ENCODE data around the gene CTU2.
A peak's percentile ranks its signal among the peaks of the same experiment; 100 is the strongest.

Gene CTU2

GRCh38 chr16:88732172-88732960 is 26.1 kb downstream of the CTU2 start:
- DNase-seq: no peak

- no peak for DNase-seq
Measured at GRCh38 chr16:88732961-88733294, 26.6 kb downstream of the CTU2 start.

GRCh38 chr16:88733630-88734360 is 27.5 kb downstream of the CTU2 start:
- DNase-seq: no peak

- no peak for DNase-seq
Measured at GRCh38 chr16:88734361-88734728, 28.0 kb downstream of the CTU2 start.

- DNase-seq: no peak
Measured at GRCh38 chr16:88735121-88735520, 28.8 kb downstream of the CTU2 start.

GRCh38 chr16:88735616-88736015 is 29.3 kb downstream of the CTU2 start:
- no peak for DNase-seq

GRCh38 chr16:88736088-88736487 is 29.8 kb downstream of the CTU2 start:
- no peak for DNase-seq

GRCh38 chr16:88736496-88736895 is 30.2 kb downstream of the CTU2 start:
- DNase-seq: no peak

- DNase-seq: peak; percentile 9
Measured at GRCh38 chr16:88737298-88738150, 31.2 kb downstream of the CTU2 start.

- no peak for DNase-seq
Measured at GRCh38 chr16:88738151-88739084, 32.1 kb downstream of the CTU2 start.

GRCh38 chr16:88739139-88739976 is 33.1 kb downstream of the CTU2 start:
- DNase-seq: no peak

- DNase-seq: no peak
Measured at GRCh38 chr16:88739977-88740726, 33.8 kb downstream of the CTU2 start.

- DNase-seq: no peak
Measured at GRCh38 chr16:88740727-88741055, 34.4 kb downstream of the CTU2 start.

- no peak for DNase-seq
Measured at GRCh38 chr16:88741368-88741767, 35.1 kb downstream of the CTU2 start.

GRCh38 chr16:88742896-88743605 is 36.7 kb downstream of the CTU2 start:
- no peak for DNase-seq

- DNase-seq: no peak
Measured at GRCh38 chr16:88743693-88744576, 37.6 kb downstream of the CTU2 start.

GRCh38 chr16:88744577-88745521 is 38.5 kb downstream of the CTU2 start:
- DNase-seq: no peak

GRCh38 chr16:88746506-88746905 is 40.2 kb downstream of the CTU2 start:
- no peak for DNase-seq

Measured in NCI-H774 (cell line).